NCI-H2196 treated with DMSO at 0.1 percent for 48 hours (cell line): Measurements from ENCODE around the gene ARHGAP4.

Experiments used
- DNase-seq: peaks from one replicate; lab custom pipeline; 2025; ENCODE audit not compliant: unreplicated experiment; lab: John Stamatoyannopoulos, UW

ARHGAP4 gene

GRCh38 chrX:153928846-153929245 lies 2.8 kb upstream of the ARHGAP4 start:
- DNase-seq = no peak

- peak; percentile 91 for DNase-seq
Observed at GRCh38 chrX:153927922-153928760, 2.1 kb upstream of the ARHGAP4 start.

GRCh38 chrX:153927672-153927921 lies 1.5 kb upstream of the ARHGAP4 start:
- DNase-seq = no peak

- DNase-seq = peak; percentile 12
Observed at GRCh38 chrX:153926858-153927671, 1.0 kb upstream of the ARHGAP4 start.

GRCh38 chrX:153926552-153926857 lies 441 bp upstream of the ARHGAP4 start:
- DNase-seq = no peak

GRCh38 chrX:153925387-153925738 lies 701 bp downstream of the ARHGAP4 start:
- DNase-seq = no peak

GRCh38 chrX:153924149-153924861 lies 1.8 kb downstream of the ARHGAP4 start:
- no peak for DNase-seq

GRCh38 chrX:153922932-153923857 lies 2.9 kb downstream of the ARHGAP4 start:
- DNase-seq = peak; percentile 15

GRCh38 chrX:153921511-153922446 lies 4.3 kb downstream of the ARHGAP4 start:
- no peak for DNase-seq

- DNase-seq = no peak
Observed at GRCh38 chrX:153921070-153921469, 5.0 kb downstream of the ARHGAP4 start.

- no peak for DNase-seq
Observed at GRCh38 chrX:153920546-153920945, 5.5 kb downstream of the ARHGAP4 start.

- no peak for DNase-seq
Observed at GRCh38 chrX:153919281-153919680, 6.8 kb downstream of the ARHGAP4 start.

- DNase-seq = no peak
Observed at GRCh38 chrX:153917869-153918268, 8.2 kb downstream of the ARHGAP4 start.

GRCh38 chrX:153913701-153914100 lies 12.4 kb downstream of the ARHGAP4 start:
- no peak for DNase-seq

GRCh38 chrX:153913211-153913610 lies 12.9 kb downstream of the ARHGAP4 start:
- DNase-seq = no peak

- DNase-seq = no peak
Observed at GRCh38 chrX:153911798-153912197, 14.3 kb downstream of the ARHGAP4 start.

GRCh38 chrX:153910446-153910845 lies 15.6 kb downstream of the ARHGAP4 start:
- no peak for DNase-seq

GRCh38 chrX:153909980-153910360 lies 16.1 kb downstream of the ARHGAP4 start:
- DNase-seq = no peak

GRCh38 chrX:153909024-153909979 lies 16.8 kb downstream of the ARHGAP4 start:
- DNase-seq = no peak
